AG10803 (cell line): ENCODE measurements around the gene LRWD1.
"Not testable (repeated sequence)": the region's sequence is repeated elsewhere in the genome, so short reads cannot be mapped to it uniquely, and the experiment has no call there.

Experiments
- DNase-seq: peaks from one replicate; pipeline ENCODE4 v3.0.0; 2010; ENCODE audit warnings: low read depth
- H3K4me3 ChIP-seq: 2 replicates; pipeline ENCODE4 v1.5.1; 2011; ENCODE audit warnings: mild to moderate bottlenecking, low read length, control low read depth
- CTCF ChIP-seq: conservative IDR thresholded peaks from 2 replicates; pipeline ENCODE4 v1.5.1; 2011; ENCODE audit warnings: mild to moderate bottlenecking, low read length, control low read depth, inconsistent platforms

Gene LRWD1

GRCh38 chr7:102469351-102469971, 4.7 kb downstream of the LRWD1 start:
- DNase-seq: no peak
- TF ChIP-seq CTCF: no peak
- no peak overlapping the region for H3K4me3 ChIP-seq

GRCh38 chr7:102469972-102470825, 5.4 kb downstream of the LRWD1 start:
- no peak for TF ChIP-seq CTCF
- H3K4me3 ChIP-seq: no peak overlapping the region
- no peak for DNase-seq

GRCh38 chr7:102471791-102472125, 7.0 kb downstream of the LRWD1 start:
- no peak overlapping the region for H3K4me3 ChIP-seq
- TF ChIP-seq CTCF: no peak
- no peak for DNase-seq

GRCh38 chr7:102472126-102473041, 7.6 kb downstream of the LRWD1 start:
- H3K4me3 ChIP-seq: no peak overlapping the region
- DNase-seq: no peak
- TF ChIP-seq CTCF: no peak

GRCh38 chr7:102473271-102473991, 8.6 kb downstream of the LRWD1 start:
- DNase-seq: no peak
- TF ChIP-seq CTCF: no peak
- no peak overlapping the region for H3K4me3 ChIP-seq

GRCh38 chr7:102474116-102474515, 9.3 kb downstream of the LRWD1 start:
- DNase-seq, H3K4me3 ChIP-seq: not testable (repeated sequence)

- not testable (repeated sequence) for H3K4me3 ChIP-seq, DNase-seq
Measured at GRCh38 chr7:102474736-102475435, 10.1 kb downstream of the LRWD1 start.

- peak; percentile 46 for DNase-seq
- peak within 1 kb of the TSS; percentile 47 for H3K4me3 ChIP-seq
Measured at GRCh38 chr7:102478314-102479208, 13.8 kb downstream of the LRWD1 start, which contains the start of gene POLR2J. POLR2J (minus strand) TSS chr7:102478922; CDS start chr7:102478860, 62 bp downstream.

- DNase-seq, H3K4me3 ChIP-seq: not testable (repeated sequence)
Measured at GRCh38 chr7:102479209-102479584, 14.4 kb downstream of the LRWD1 start.
